ENCODE data around the gene CORT.

DNA sequence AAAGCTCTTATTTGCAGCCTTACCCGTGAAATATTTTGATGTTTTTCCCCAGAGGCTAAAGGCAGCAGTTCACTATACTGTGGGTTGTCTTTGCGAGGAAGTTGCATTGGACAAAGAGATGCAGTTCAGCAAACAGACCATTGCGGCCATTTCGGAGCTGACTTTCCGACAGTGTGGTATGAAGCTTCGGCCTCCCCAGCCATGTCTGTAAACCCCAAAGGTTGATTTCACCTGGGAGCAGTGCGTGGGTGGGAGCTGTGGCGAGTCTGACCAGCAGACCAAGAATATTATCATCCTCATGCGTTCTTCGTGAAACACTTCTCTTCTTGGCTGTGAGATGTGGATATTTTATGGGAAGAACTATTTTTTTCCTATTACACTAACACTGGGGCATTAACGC is 16.0 kb upstream of the CORT start:
- TF ChIP-seq CTCF (IDR thresholded peaks at IDR 0.05) (no peak), POLR2A (IDR thresholded peaks at IDR 0.05) (no peak)
